DOHH2 (cell line): Measurements from ENCODE around the gene OLFML1.

Experiments
- CTCF ChIP-seq: fragments of 200-600 bp; sonication (generic); IDR thresholded peaks from one replicate; pipeline ENCODE4 v1.5.1; 2014; ENCODE audit warnings: antibody characterized with exemption, mild to moderate bottlenecking, low read depth, low read length; ENCODE audit not compliant: poor library complexity, severe bottlenecking
- EZH2phosphoT487 ChIP-seq: fragments of 200-600 bp; sonication (generic); IDR thresholded peaks from 2 replicates; pipeline ENCODE4 v1.6.1; 2017; ENCODE audit warnings: borderline replicate concordance, mild to moderate bottlenecking, antibody characterized with exemption, low read length, moderate library complexity, mixed read lengths

GRCh38 chr11:7555052-7555699, 69.9 kb downstream of the OLFML1 start:
- TF ChIP-seq CTCF, result no peak
- no peak for TF ChIP-seq EZH2phosphoT487
